GM18520 (cell line): ENCODE results near the gene HOXA3.

Experiments
- ATAC-seq: cut with Tn5 transposase; IDR thresholded peaks from one replicate; pipeline ENCODE4 v1.9.1; 2021; ENCODE audit not compliant: unreplicated experiment

The HOXA3 gene

DNA sequence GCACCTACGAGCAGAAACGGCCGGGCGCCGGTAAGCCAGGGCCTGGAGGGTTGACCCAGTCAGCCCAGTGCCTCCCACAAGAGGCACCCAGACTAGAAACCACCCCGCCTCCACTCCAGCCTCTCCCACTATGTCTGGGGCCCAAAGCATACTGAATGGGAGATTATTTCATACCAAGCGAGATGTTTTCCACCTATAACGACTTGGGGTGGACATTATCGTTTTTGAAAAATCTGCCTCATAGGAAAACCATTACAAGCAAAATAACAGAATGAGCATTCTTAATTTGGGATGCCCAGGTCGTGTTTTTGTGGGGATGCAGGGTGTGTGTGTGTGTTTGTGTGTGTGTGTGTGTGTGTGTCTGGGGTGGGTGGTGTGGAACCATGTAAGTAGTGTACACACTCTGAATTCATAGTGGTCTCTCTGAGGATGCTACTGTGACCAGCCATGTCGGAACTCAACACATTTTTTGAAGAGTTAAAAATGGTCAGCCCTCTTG lies 6.4 kb downstream of the HOXA3 start:
- no peak for ATAC-seq

DNA sequence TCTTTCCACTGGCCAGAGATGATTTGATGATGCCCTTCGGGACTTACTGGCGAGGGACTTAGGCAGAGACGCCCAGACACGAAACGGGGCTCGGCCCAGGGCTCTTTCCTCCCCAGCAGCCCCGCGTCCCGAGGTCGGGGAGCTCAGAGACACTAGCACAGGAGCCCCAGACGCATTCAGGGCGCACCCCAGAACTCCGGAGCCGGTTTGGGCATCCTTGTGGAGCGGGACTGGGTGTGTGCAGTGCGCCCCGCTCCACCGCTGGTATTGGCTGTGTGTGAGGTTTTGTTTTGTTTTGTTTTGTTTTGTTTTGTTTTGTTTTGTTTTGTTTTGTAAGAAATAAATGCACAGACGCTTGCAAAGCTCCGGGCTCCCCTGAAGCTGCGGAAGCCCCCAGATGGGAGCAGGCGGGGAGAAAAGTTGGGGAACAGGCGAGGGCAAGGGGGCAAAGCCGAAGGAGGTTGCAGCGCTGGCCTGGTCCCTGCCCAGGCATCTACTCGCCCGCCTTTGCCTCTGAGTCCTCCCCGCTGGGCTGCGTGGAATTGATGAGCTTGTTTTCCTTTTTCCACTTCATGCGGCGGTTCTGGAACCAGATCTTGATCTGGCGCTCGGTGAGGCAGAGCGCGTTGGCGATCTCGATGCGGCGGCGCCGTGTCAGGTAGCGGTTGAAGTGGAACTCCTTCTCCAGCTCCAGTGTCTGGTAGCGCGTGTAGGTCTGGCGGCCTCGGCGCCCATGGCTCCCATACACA lies 7.0 kb downstream of the HOXA3 start:
- ATAC-seq, result no peak

- no peak for ATAC-seq
Observed at GRCh38 chr7:27144781-27145164, 7.6 kb downstream of the HOXA3 start.

GRCh38 chr7:27143950-27144780 lies 8.2 kb downstream of the HOXA3 start:
- ATAC-seq, result no peak

DNA sequence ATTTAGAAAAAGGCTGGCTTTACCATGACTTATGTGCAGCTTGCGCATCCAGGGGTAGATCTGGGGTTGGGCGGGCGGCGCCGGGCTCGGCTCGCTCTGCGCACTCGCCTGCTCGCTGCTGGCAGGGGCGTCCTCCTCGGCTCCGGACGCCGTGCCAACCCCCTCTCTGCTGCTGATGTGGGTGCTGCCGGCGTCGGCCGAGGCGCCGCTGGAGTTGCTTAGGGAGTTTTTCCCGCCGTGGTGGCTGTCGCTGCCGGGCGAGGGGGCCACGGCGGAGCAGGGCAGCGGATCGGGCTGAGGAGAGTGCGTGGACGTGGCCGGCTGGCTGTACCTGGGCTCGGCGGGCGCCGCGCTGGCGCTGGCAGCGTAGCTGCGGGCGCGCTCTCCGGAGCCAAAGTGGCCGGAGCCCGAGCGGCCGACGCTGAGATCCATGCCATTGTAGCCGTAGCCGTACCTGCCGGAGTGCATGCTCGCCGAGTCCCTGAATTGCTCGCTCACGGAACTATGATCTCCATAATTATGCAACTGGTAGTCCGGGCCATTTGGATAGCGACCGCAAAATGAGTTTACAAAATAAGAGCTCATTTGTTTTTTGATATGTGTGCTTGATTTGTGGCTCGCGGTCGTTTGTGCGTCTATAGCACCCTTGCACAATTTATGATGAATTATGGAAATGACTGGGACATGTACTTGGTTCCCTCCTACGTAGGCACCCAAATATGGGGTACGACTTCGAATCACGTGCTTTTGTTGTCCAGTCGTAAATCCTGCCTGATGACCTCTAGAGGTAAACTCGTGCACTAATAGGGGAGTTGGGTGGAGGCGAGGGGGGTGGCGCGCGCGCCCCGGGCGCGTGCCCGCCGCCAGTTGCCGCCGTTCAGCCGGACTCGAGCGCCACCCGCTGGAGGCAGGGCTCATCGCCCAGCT lies 9.1 kb downstream of the HOXA3 start, which contains the start of gene HOXA5:
HOXA5 (minus strand) TSS at position 659 of the 927 bp plus-strand sequence; CDS start at position 585, 74 bp downstream.
- ATAC-seq, result no peak

GRCh38 chr7:27142580-27143022 lies 9.8 kb downstream of the HOXA3 start:
- no peak for ATAC-seq

- ATAC-seq, result no peak
Observed at GRCh38 chr7:27141923-27142579, 10.3 kb downstream of the HOXA3 start.

DNA sequence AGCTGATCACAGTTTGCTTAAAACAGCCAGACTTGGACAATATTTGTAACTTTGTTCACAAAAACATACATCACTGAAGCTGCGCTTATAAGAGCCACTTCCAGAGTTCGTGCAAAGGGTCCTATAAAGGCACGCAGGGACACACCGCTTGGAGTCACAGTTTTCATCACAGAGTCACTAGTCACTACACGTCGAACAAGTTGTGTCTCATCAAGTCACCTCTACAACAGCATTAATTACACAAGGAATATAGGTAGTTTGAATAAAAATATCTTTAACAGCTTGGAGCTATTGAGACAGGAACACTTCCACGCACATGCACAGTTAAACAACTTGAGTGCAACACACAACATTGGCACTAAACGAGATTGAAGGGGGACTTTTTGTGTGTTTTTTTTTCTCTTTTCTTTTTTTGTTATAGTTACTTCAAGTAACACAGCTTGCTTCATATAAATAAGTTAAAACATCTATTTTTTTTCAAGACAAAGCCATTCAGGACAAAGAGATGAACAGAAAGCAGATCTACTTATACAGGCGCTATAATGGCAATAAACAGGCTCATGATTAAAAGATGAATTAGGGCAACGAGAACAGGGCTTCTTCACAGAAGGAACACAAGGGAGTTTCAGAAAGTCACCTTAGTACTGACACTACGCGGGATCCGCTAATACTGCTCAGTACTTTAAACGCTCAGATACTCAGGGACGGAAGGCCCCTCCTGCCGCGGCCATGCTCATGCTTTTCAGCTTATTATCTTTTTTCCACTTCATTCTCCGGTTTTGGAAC lies 11.1 kb downstream of the HOXA3 start:
- ATAC-seq, result no peak

DNA sequence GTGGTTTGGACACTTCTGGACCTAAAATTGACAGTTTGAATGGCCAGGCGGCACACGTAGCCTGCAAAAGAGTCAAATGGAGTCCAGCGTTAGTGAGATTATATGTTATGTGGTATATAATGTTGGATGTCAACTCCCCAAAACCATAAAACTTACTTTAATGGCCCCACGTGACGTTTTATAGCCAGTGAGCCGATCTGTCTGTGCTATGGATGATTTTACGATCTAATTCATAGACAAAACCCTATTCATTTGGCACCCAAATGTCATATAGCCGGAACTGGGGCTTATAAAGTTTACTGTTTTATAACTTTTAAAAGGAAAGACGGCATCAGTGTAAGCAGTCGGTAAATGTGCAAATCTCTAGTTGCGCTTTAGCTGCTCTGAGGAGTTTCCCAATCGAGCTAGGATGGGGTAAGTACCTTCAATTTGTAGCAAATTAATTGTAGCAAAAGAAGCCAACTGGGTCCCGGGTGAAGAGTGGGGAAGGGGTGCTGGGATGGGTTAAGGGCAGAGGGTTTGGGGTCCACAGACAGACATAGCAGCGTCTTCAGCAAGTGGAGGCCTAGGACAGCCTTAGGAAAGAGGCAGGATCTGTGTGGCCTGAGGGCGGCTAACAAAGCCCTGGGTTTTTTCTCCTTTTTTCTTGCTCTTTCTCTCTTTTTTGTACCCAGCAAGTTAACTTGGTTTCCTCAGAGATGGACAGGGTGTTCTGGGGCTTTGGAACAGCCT lies 12.1 kb downstream of the HOXA3 start:
- ATAC-seq, result no peak

DNA sequence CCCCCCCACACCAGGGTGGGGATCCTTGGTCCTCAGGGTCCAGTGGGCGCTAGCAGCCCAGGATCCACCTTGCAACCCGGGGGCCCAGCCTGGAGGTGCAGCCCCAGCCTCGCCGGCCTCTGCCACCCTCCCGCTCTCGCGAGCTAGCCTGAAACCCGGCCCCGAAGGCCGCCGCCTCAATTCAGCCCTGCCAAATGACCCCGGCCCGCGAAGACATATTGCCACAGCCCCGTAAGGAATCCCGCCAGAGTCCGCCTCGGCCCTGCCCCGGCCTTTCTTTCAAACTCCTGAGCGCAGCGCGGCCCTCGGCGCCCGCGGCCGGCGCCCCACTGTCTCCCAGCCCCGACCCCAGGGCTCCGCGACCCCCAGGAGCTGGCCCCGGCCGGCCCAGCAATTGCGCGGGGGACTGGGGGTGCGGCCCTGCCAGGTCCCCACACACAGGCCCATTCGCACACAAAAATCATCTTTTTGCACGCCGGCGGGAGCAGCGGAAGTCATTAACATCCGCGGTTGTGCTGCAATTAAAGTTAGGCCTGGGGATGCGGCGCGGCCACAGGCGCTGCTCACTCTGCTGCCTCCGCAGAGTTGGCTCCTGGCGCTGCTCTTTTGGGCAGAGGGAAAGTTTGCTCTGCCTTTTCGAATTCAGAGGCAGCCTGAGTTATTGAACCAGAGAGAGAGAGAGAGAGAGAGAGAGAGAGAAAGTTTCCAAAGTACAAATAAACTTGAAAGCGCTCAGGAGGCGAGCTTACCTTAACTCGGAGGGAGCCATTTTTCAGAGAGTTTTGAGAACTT lies 12.9 kb downstream of the HOXA3 start:
- no peak for ATAC-seq

GRCh38 chr7:27138985-27139333 lies 13.4 kb downstream of the HOXA3 start:
- ATAC-seq, result no peak

- ATAC-seq, result no peak
Observed at GRCh38 chr7:27138472-27138871, 13.9 kb downstream of the HOXA3 start.

- ATAC-seq, result no peak
Observed at GRCh38 chr7:27137640-27138315, 14.6 kb downstream of the HOXA3 start.

DNA sequence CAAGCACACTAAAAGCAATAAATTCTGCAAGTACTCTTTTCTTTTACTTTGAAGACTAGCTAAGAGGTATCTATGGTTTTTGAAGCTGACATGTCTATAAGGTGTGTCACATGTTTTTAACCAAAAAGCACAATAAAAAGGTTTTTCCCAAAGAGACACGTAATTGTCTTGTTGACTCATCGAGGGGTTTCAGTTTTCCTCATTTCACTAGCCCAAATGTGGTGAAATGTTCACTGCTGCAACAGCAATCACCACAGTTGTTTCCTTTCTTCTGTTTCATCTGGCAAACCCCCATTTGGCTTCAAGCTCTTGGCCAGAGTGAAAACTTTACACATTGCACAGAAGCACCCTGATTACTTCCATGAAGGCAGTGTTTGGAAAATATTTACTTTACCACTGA lies 18.0 kb downstream of the HOXA3 start:
- ATAC-seq, result no peak

DNA sequence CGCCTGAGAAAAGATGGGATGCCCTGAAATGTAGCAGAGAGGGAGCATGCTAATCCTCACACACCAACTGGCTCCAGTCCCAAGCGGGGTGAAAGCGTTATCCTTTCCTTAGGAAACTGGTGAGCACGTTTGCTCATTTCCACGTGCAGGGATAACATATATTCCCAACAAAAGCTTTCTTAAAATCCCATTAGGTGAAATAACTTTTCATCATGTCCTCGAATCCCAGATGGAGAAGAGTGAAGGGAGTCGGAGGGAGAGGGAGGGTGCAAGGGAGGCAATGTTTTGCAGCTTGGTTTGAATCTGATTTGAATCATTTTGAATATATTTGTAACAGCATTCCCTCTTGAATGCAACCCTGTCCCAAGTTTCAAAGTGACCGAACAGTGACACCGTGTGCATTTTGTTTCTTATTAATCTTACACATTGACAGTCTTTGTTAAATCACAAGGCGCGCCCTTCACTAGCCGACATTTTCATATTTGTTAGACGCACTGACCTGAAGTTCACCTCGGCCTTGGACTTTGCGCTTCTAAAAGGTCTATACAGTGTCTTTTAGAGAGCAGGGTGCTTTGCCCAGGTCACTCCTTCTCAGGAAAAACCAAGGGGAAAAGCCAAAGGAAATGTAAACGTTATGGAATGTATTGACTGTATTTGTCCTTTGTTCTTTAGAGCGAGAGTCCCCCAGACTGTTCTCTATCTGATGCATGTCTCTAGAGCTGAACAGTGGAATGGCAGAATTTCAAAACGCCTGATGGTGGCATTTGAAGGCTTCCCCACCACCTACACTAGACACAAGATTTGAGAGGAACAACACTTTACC lies 18.8 kb downstream of the HOXA3 start:
- no peak for ATAC-seq

- no peak for ATAC-seq
Observed at GRCh38 chr7:27132978-27133377, 19.4 kb downstream of the HOXA3 start.

DNA sequence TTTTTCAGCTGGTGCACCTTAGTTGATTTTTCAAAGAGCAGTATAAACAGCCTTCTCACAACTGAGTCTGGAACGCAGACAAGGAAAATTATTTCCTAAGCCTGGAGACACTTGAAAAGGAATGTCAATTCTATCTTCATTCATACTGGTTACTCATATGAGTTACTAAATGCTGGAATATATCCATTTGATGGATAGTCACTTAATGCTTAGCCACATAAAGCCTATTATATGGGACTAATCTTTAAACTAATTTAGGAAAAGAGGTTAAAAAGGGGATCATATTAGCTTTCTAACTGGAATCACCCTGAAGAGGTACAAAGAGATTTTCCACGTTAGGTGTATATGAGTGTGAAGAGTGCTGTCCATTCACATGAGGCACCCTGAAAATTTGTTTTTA lies 20.2 kb downstream of the HOXA3 start:
- ATAC-seq, result no peak
